Liver (tissue), 9 donors: ENCODE measurements around the gene CHST3. TPM values are rescaled to one million over a fixed set of nuclear protein-coding genes. Genes with fewer than 3 reads are reported as not detected.
A peak's percentile ranks its signal among the peaks of the same experiment; 100 is the strongest.
"Not testable (repeated sequence)": the region's sequence is repeated elsewhere in the genome, so short reads cannot be mapped to it uniquely, and the experiment has no call there.

ENCODE experiments used
- DNase-seq: peaks from one replicate; pipeline ENCODE4 v3.0.0-alpha.2; 2017; ENCODE audit warnings: low spot score
- H3K27ac ChIP-seq, 2 donors: one replicate each; pipeline ENCODE4 v1.7.0; 2013; ENCODE audit warnings: inconsistent platforms in 2 of 2, low read length in 2 of 2, control low read depth in 1 of 2, low read depth in 1 of 2, mild to moderate bottlenecking in 1 of 2
- H3K27me3 ChIP-seq, 4 donors: one replicate each; pipeline versions ENCODE4 v1.6.1 to v1.7.0; 2013; ENCODE audit warnings: low read length in 3 of 4, inconsistent platforms in 1 of 4, mild to moderate bottlenecking in 1 of 4, moderate library complexity in 1 of 4; ENCODE audit not compliant: control insufficient read depth in 4 of 4, insufficient read depth in 4 of 4
- H3K36me3 ChIP-seq, 4 donors: one replicate each; pipeline versions ENCODE4 v1.6.1 to v1.7.0; 2013; ENCODE audit warnings: low read length in 3 of 4, mild to moderate bottlenecking in 3 of 4, low read depth in 1 of 4, moderate library complexity in 1 of 4; ENCODE audit not compliant: control insufficient read depth in 4 of 4, insufficient read depth in 3 of 4
- H3K4me1 ChIP-seq, 4 donors: one replicate each; pipeline versions ENCODE4 v1.6.1 to v1.7.0; 2013; ENCODE audit warnings: low read length in 3 of 4, mild to moderate bottlenecking in 3 of 4, moderate library complexity in 1 of 4; ENCODE audit not compliant: control insufficient read depth in 4 of 4, insufficient read depth in 4 of 4
- H3K4me3 ChIP-seq, 3 donors: one replicate each; pipeline versions ENCODE4 v1.6.1 to v1.7.0; 2013; ENCODE audit warnings: low read length in 3 of 3, control low read depth in 1 of 3, low read depth in 1 of 3, mild to moderate bottlenecking in 1 of 3
- H3K9ac ChIP-seq, 2 donors: one replicate each; pipeline ENCODE4 v1.7.0; 2013; ENCODE audit warnings: low read length in 2 of 2, mild to moderate bottlenecking in 2 of 2, moderate library complexity in 2 of 2, control low read depth in 1 of 2, low read depth in 1 of 2
- H3K9me3 ChIP-seq, 4 donors: one replicate each; pipeline versions ENCODE4 v1.6.1 to v1.7.0; 2013; ENCODE audit warnings: low read length in 3 of 4; ENCODE audit not compliant: control insufficient read depth in 4 of 4
- ATF3 ChIP-seq: IDR thresholded peaks from 2 replicates; pipeline ENCODE4 v1.6.1; 2016; ENCODE audit warnings: antibody characterized with exemption
- CTCF ChIP-seq: fragments of 150-350 bp; IDR thresholded peaks from 2 replicates; pipeline ENCODE4 v1.5.1; 2017; ENCODE audit warnings: improper control_type of control experiment, low read depth, low read length; ENCODE audit not compliant: missing input control
- EGR1 ChIP-seq, 2 donors: IDR thresholded peaks; 2 replicates each; pipeline ENCODE4 v1.6.1; 2016 to 2018; ENCODE audit warnings: antibody characterized with exemption in 2 of 2, low read depth in 2 of 2
- FOXA1 ChIP-seq: IDR thresholded peaks from 2 replicates; pipeline ENCODE4 v1.6.1; 2016; ENCODE audit warnings: antibody characterized with exemption
- FOXA2 ChIP-seq: IDR thresholded peaks from 2 replicates; pipeline ENCODE4 v1.6.1; 2016; ENCODE audit warnings: antibody characterized with exemption
- GABPA ChIP-seq, 2 donors: IDR thresholded peaks in 1 of 2; conservative IDR thresholded peaks in 1 of 2; 2 replicates each; pipeline ENCODE4 v1.6.1; 2016; ENCODE audit warnings: antibody characterized with exemption in 2 of 2, mild to moderate bottlenecking in 1 of 2, moderate library complexity in 1 of 2
- HNF4A ChIP-seq, 2 donors: conservative IDR thresholded peaks; 2 replicates each; pipeline ENCODE4 v1.6.1; 2016; ENCODE audit warnings: antibody characterized with exemption in 2 of 2, mild to moderate bottlenecking in 2 of 2
- HNF4G ChIP-seq: IDR thresholded peaks from 2 replicates; pipeline ENCODE4 v1.6.1; 2016; ENCODE audit warnings: antibody characterized with exemption
- JUND ChIP-seq, 2 donors: IDR thresholded peaks; 2 replicates each; pipeline ENCODE4 v1.6.1; 2016; ENCODE audit warnings: antibody characterized with exemption in 2 of 2
- MAX ChIP-seq: IDR thresholded peaks from 2 replicates; pipeline ENCODE4 v1.6.1; 2016; ENCODE audit warnings: antibody characterized with exemption
- NR2F2 ChIP-seq: IDR thresholded peaks from 2 replicates; pipeline ENCODE4 v1.6.1; 2016; ENCODE audit warnings: antibody characterized with exemption
- RAD21 ChIP-seq, 2 donors: IDR thresholded peaks; 2 replicates each; pipeline ENCODE4 v1.6.1; 2016; ENCODE audit warnings: antibody characterized with exemption in 2 of 2, mild to moderate bottlenecking in 2 of 2
- REST ChIP-seq: IDR thresholded peaks from 2 replicates; pipeline ENCODE4 v1.6.1; 2016; ENCODE audit warnings: antibody characterized with exemption, mild to moderate bottlenecking
- RXRA ChIP-seq, 2 donors: IDR thresholded peaks; 2 replicates each; pipeline ENCODE4 v1.6.1; 2017 to 2018; ENCODE audit warnings: antibody characterized with exemption in 2 of 2, mild to moderate bottlenecking in 1 of 2
- SP1 ChIP-seq: IDR thresholded peaks from 2 replicates; pipeline ENCODE4 v1.6.1; 2018; ENCODE audit warnings: antibody characterized with exemption, mild to moderate bottlenecking
- TAF1 ChIP-seq: conservative IDR thresholded peaks from 2 replicates; pipeline ENCODE4 v1.6.1; 2016; ENCODE audit warnings: antibody characterized with exemption, mild to moderate bottlenecking
- YY1 ChIP-seq: IDR thresholded peaks from 2 replicates; pipeline ENCODE4 v1.6.1; 2016; ENCODE audit warnings: antibody characterized with exemption, mild to moderate bottlenecking
- ZBTB33 ChIP-seq: IDR thresholded peaks from 2 replicates; pipeline ENCODE4 v1.6.1; 2016; ENCODE audit warnings: antibody characterized with exemption
- WGBS: extraction: QIAGEN DNeasy Blood & Tissue Kit; methylation state at CpG from one replicate; pipeline ENCODE4 v1.1.7; 2013; 5-methylcytosine and 5-hydroxymethylcytosine counted together
- polyA plus RNA-seq, 2 donors: library from polyadenylated mRNA; stranded (reverse) in 1 of 2; unstranded in 1 of 2; fragments of 200-250 nt in 1 of 2; fragments of >200 nt in 1 of 2; fragmentation: Nextera tagmentation in 1 of 2; extraction: Ambion mirVana in 1 of 2; gene quantifications; one replicate each; pipeline versions ENCODE4 v1.2.1 to v1.2.3, GENCODE V29; 2013 to 2015
- total RNA-seq, 2 donors: library from RNA; depleted of rRNA; stranded (reverse); fragments of >200 nt; gene quantifications; one replicate each; pipeline ENCODE4 v1.2.3, GENCODE V29; 2014
- donor health status: healthy.
- donor health status: healthy.
- donor health status: healthy.
- donor health status: healthy.
- donor health status: healthy.

The CHST3 gene
- total and polyA plus RNA-seq, 4 donors, result 0.29 to 4.3 (median 1.5) TPM

DNA sequence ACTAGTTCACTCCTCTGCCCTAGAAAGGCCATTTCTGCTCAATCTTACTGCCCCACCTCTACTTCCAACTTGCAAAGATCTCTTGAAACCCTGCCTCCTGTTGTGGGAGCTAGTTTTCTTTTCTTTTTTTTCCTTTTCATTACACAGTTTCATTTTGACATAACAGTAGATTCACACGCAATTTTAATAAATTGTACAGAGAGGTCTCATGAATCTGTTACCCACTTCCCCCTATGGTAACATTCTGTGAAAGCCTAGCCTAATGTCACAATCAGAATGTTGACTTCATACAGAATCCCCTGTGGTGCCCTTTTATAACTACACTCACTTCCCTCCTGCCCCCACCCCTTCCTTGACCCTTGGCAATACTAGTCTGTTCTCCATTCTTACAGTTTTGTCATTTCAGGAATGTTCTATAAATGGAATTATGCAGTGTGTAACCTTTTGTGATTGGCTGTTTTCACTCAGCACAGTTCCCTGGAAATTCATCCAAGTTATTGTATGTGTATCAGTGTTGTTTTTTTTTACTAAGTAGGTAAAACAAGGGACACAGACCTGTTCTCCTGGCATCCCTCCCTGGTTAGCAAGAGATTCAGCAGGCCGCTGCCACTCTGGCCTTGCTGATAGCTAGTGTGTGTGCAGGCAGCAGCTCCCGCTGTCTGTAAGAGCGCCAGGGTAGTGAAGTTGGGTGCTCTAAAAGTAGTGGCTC lies 21.5 kb downstream of the CHST3 start:
- no peaks in the 10 kb centered on the region for H3K27me3 ChIP-seq
- WGBS, result 70% methylated on average over 4 of the region's 4 CpGs
- no peak for DNase-seq
- no peaks in the 10 kb centered on the region for H3K9me3 ChIP-seq
- no peak for TF ChIP-seq MAX
- TF ChIP-seq NR2F2, result peak; percentile 86
- TF ChIP-seq RXRA (IDR thresholded peaks at IDR 0.05), result peak; percentile 28 to 34
- TF ChIP-seq HNF4A (conservative IDR thresholded peaks at IDR 0.05), result no peak
- peak; percentile 43 for TF ChIP-seq SP1
- no peaks in the 10 kb centered on the region for H3K36me3 ChIP-seq
- H3K4me1 ChIP-seq, result peaks cover 0 to 2% (median 0%) of the 10 kb centered on the region in 4 donors
- peak overlapping the region; percentile 45 to 47 for H3K27ac ChIP-seq
- H3K4me3 ChIP-seq, result no peak overlapping the region
- H3K9ac ChIP-seq, result no peak overlapping the region

- 94% methylated on average over 6 of the region's 6 CpGs for WGBS
- H3K9ac ChIP-seq, H3K4me1 ChIP-seq, H3K36me3 ChIP-seq, H3K4me3 ChIP-seq, H3K9me3 ChIP-seq, DNase-seq, H3K27me3 ChIP-seq, H3K27ac ChIP-seq: not testable (repeated sequence)
Measured at GRCh38 chr10:71988895-71989294, 24.7 kb downstream of the CHST3 start.

DNA sequence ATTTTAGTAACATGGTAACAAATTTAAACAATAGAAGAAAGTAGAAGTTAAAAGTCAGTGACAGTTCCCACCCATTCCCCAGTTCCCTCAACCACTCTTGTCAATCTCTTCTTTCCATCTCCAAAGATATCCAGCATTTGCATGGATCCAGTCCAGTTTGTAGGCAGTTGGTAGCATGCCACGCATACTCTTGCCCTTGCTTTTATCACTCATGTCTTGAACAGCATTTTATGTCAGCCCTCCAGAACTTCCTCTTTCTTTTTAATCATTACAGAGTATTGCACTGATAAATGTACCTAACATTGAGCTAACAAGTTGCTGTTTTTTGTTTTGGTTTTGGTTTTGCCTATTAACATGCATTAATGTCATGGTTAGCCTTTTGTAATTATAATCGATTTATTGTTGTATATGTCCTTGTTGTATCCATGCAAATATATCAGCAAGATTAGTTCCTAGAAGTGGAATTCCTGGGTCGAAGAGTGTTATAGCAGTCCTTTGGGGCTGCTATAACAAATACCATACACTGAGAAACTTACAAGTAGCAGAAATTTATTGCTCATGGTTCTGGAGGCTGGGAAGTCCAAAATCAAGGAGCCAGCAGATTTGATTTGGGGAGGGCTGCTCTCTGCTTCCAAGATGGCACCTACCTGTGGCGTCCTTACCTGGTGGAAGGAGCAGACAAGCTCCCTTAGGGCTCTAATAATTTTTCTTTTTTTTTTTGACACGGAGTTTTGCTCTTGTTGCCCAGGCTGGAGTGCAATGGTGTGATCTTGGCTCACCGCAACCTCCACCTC lies 25.7 kb downstream of the CHST3 start:
- Histone ChIP-seq H3K36me3 (no peaks in the 10 kb centered on the region), H3K4me1 (peaks cover 0 to 2% (median 0%) of the 10 kb centered on the region in 4 donors), H3K27ac (no peak overlapping the region), H3K27me3 (no peaks in the 10 kb centered on the region), H3K9ac (no peak overlapping the region), H3K9me3 (no peaks in the 10 kb centered on the region), H3K4me3 (no peak overlapping the region)
- TF ChIP-seq RXRA (IDR thresholded peaks at IDR 0.05) (no peak), YY1 (no peak), REST (no peak), RAD21 (IDR thresholded peaks at IDR 0.05) (no peak), JUND (IDR thresholded peaks at IDR 0.05) (no peak), CTCF (no peak), ATF3 (no peak), SP1 (no peak), ZBTB33 (no peak), TAF1 (no peak), NR2F2 (no peak), MAX (no peak), HNF4G (no peak), EGR1 (IDR thresholded peaks at IDR 0.05; ENCODE audit: low read depth in 2 of 2) (no peak), GABPA (IDR thresholded peaks at IDR 0.05 in 1 of 2, conservative IDR thresholded peaks at IDR 0.05 in 1 of 2) (no peak), FOXA2 (no peak), FOXA1 (no peak)
- 80% methylated on average over 6 of the region's 6 CpGs for WGBS
- DNase-seq, result no peak
